ENCODE results near the gene HOXA4.

HOXA4 gene

GRCh38 chr7:27103489-27104226 lies 26.9 kb downstream of the HOXA4 start:
- ATAC-seq (no peak), DNase-seq (no peak)
- no peaks in the 10 kb centered on the region for H3K9me3 Mint-ChIP-seq
- H3K4me1 Mint-ChIP-seq, result peaks cover 34% of the 10 kb centered on the region
- no peak overlapping the region for H3K27ac Mint-ChIP-seq
- no peak overlapping the region for H3K4me3 Mint-ChIP-seq
- peaks cover 76% of the 10 kb centered on the region for H3K27me3 Mint-ChIP-seq

- H3K4me1 Mint-ChIP-seq, result peaks cover 42% of the 10 kb centered on the region
- peaks cover 84% of the 10 kb centered on the region for H3K27me3 Mint-ChIP-seq
- peak within 1 kb of the TSS; percentile 43 to 64 for H3K4me3 Mint-ChIP-seq
- no peak within 1 kb of the TSS for H3K27ac Mint-ChIP-seq
- H3K9me3 Mint-ChIP-seq, result no peaks in the 10 kb centered on the region
- peak; percentile 57 for ATAC-seq
- no peak for DNase-seq
Observed at GRCh38 chr7:27102581-27103442, 27.7 kb downstream of the HOXA4 start, which contains the start of gene HOXA2. HOXA2 (minus strand) TSS chr7:27102683; CDS start chr7:27102500, 183 bp downstream.

- no peak for DNase-seq
- ATAC-seq, result peak; percentile 19
- H3K27me3 Mint-ChIP-seq, result peaks cover 92% of the 10 kb centered on the region
- H3K9me3 Mint-ChIP-seq, result no peaks in the 10 kb centered on the region
- peak overlapping the region; percentile 43 to 64 for H3K4me3 Mint-ChIP-seq
- peaks cover 50% of the 10 kb centered on the region for H3K4me1 Mint-ChIP-seq
- H3K27ac Mint-ChIP-seq, result no peak overlapping the region
Observed at GRCh38 chr7:27101957-27102580, 28.5 kb downstream of the HOXA4 start.

- no peak overlapping the region for H3K27ac Mint-ChIP-seq
- H3K4me1 Mint-ChIP-seq, result peaks cover 53% of the 10 kb centered on the region
- no peak overlapping the region for H3K4me3 Mint-ChIP-seq
- DNase-seq (no peak), ATAC-seq (no peak)
- no peaks in the 10 kb centered on the region for H3K9me3 Mint-ChIP-seq
- H3K27me3 Mint-ChIP-seq, result peaks cover 92% of the 10 kb centered on the region
Observed at GRCh38 chr7:27101171-27101956, 29.2 kb downstream of the HOXA4 start.

GRCh38 chr7:27100694-27101170 lies 29.8 kb downstream of the HOXA4 start:
- no peak overlapping the region for H3K27ac Mint-ChIP-seq
- H3K4me3 Mint-ChIP-seq, result no peak overlapping the region
- peaks cover 89% of the 10 kb centered on the region for H3K27me3 Mint-ChIP-seq
- no peak for DNase-seq
- ATAC-seq, result no peak
- peaks cover 53% of the 10 kb centered on the region for H3K4me1 Mint-ChIP-seq
- H3K9me3 Mint-ChIP-seq, result no peaks in the 10 kb centered on the region

GRCh38 chr7:27099453-27100370 lies 30.8 kb downstream of the HOXA4 start:
- no peak for DNase-seq
- H3K27ac Mint-ChIP-seq, result no peak overlapping the region
- H3K4me3 Mint-ChIP-seq, result no peak overlapping the region
- peaks cover 62% of the 10 kb centered on the region for H3K4me1 Mint-ChIP-seq
- H3K27me3 Mint-ChIP-seq, result peaks cover 92% of the 10 kb centered on the region
- ATAC-seq, result no peak
- no peaks in the 10 kb centered on the region for H3K9me3 Mint-ChIP-seq

- Mint-ChIP-seq H3K4me1 (peaks cover 59% of the 10 kb centered on the region), H3K27me3 (peaks cover 92% of the 10 kb centered on the region), H3K27ac (no peak overlapping the region), H3K4me3 (peak overlapping the region; percentile 13 to 19), H3K9me3 (no peaks in the 10 kb centered on the region)
- no peak for ATAC-seq
- no peak for DNase-seq
Observed at GRCh38 chr7:27098578-27099451, 31.7 kb downstream of the HOXA4 start.

- no peak for DNase-seq
- ATAC-seq, result no peak
- Mint-ChIP-seq H3K27ac (no peak overlapping the region), H3K27me3 (peaks cover 92% of the 10 kb centered on the region), H3K4me1 (peaks cover 56% of the 10 kb centered on the region), H3K4me3 (peak overlapping the region; percentile 30 to 85), H3K9me3 (no peaks in the 10 kb centered on the region)
Observed at GRCh38 chr7:27097686-27098577, 32.6 kb downstream of the HOXA4 start.

- Mint-ChIP-seq H3K4me1 (peaks cover 46% of the 10 kb centered on the region), H3K9me3 (no peaks in the 10 kb centered on the region), H3K27me3 (peaks cover 92% of the 10 kb centered on the region), H3K4me3 (peak overlapping the region; percentile 85 to 88), H3K27ac (no peak overlapping the region)
- DNase-seq (no peak), ATAC-seq (no peak)
Observed at GRCh38 chr7:27096768-27097514, 33.6 kb downstream of the HOXA4 start.

- peak; percentile 90 for ATAC-seq
Observed at GRCh38 chr7:27095897-27096767, 34.4 kb downstream of the HOXA4 start, which contains the start of gene HOXA1. HOXA1 (minus strand) TSS chr7:27096000; CDS start chr7:27095912, 88 bp downstream.

More at GRCh38 chr7:27095897-27096767, 34.4 kb downstream of the HOXA4 start, which contains the start of gene HOXA1:
- Mint-ChIP-seq H3K4me3 (peak within 1 kb of the TSS; percentile 85 to 88), H3K9me3 (no peaks in the 10 kb centered on the region), H3K4me1 (peaks cover 42% of the 10 kb centered on the region), H3K27me3 (peaks cover 92% of the 10 kb centered on the region), H3K27ac (peak within 1 kb of the TSS in 1 of 2 donors; percentile 69)
- peak; percentile 71 to 82 for DNase-seq
